Measurements from ENCODE around the gene ECM2. TPM values are rescaled to one million over a fixed set of nuclear protein-coding genes. Genes with fewer than 3 reads are reported as not detected.
"Not testable (repeated sequence)": the region's sequence is repeated elsewhere in the genome, so short reads cannot be mapped to it uniquely, and the experiment has no call there.

The ECM2 gene
- total RNA-seq, result 1 to 10 TPM; 1.8 to 3.2 TPM
- polyA plus RNA-seq (2013, experiment 1 of 2), result 0.25 TPM
- polyA plus RNA-seq (2013, experiment 2 of 2), result 0.17 TPM
- long read RNA-seq, experiment 1, result 0 reads
- long read RNA-seq, experiment 2, partial matches to known transcripts, result 2 of 6 reads
- long read RNA-seq, experiment 2, other reads (novel, unspliced or antisense), result 4 of 6 reads
- long read RNA-seq, experiment 3, partial matches to known transcripts, result 0 of 5 reads
- long read RNA-seq, experiment 3, other reads (novel, unspliced or antisense), result 2 of 5 reads
- long read RNA-seq, experiment 4, partial matches to known transcripts, result 0 of 1 reads
- long read RNA-seq, experiment 4, other reads (novel, unspliced or antisense), result 0 of 1 reads

- Mint-ChIP-seq H3K4me1 (peaks cover 29% of the 10 kb centered on the region), H3K9me3 (no peaks in the 10 kb centered on the region), H3K27ac (peak within 1 kb of the TSS; percentile 76), H3K36me3 (ENCODE audit: low read depth) (no peaks in the 10 kb centered on the region), H3K4me3 (peak within 1 kb of the TSS; percentile 19), H3K27me3 (ENCODE audit: insufficient read depth) (no peaks in the 10 kb centered on the region)
- TF ChIP-seq, protein P1, sequence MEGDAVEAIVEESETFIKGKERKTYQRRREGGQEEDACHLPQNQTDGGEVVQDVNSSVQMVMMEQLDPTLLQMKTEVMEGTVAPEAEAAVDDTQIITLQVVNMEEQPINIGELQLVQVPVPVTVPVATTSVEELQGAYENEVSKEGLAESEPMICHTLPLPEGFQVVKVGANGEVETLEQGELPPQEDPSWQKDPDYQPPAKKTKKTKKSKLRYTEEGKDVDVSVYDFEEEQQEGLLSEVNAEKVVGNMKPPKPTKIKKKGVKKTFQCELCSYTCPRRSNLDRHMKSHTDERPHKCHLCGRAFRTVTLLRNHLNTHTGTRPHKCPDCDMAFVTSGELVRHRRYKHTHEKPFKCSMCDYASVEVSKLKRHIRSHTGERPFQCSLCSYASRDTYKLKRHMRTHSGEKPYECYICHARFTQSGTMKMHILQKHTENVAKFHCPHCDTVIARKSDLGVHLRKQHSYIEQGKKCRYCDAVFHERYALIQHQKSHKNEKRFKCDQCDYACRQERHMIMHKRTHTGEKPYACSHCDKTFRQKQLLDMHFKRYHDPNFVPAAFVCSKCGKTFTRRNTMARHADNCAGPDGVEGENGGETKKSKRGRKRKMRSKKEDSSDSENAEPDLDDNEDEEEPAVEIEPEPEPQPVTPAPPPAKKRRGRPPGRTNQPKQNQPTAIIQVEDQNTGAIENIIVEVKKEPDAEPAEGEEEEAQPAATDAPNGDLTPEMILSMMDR (conservative IDR thresholded peaks at IDR 0.05), result no peak
- WGBS, 2 experiments (ENCODE audit: insufficient coverage in 1 of 2, insufficient read length in 1 of 2), result 96 to 100% methylated on average over 2 to 5 of the region's 7 CpGs
- no peaks in the 10 kb centered on the region for H3K9me3 ChIP-seq (ENCODE audit: control insufficient read depth, low read length)
- DNase-seq, result no peak
- no peak within 1 kb of the TSS for H3K27ac ChIP-seq (ENCODE audit: low read depth, low read length)
- H3K9ac ChIP-seq (ENCODE audit: extremely low read depth, low read length, poor library complexity, severe bottlenecking), result peak within 1 kb of the TSS; percentile 62
- no peaks in the 10 kb centered on the region for H3K36me3 ChIP-seq (ENCODE audit: control insufficient read depth, insufficient read depth, low read length)
- H3K4me3 ChIP-seq (ENCODE audit: low read length), result peak within 1 kb of the TSS; percentile 69
- H3K27me3 ChIP-seq (ENCODE audit: control insufficient read depth, insufficient read depth, low read length, poor library complexity, severe bottlenecking), result no peaks in the 10 kb centered on the region
- H3K4me1 ChIP-seq (ENCODE audit: control insufficient read depth, insufficient read depth, low read length), result no peaks in the 10 kb centered on the region
These were observed at the start of gene ECM2 for GRCh38 chr9:92535940-92536850. TSS of gene ECM2 (minus strand) at chr9:92535990. CDS start at chr9:92522866, 13,124 bp downstream.

DNA sequence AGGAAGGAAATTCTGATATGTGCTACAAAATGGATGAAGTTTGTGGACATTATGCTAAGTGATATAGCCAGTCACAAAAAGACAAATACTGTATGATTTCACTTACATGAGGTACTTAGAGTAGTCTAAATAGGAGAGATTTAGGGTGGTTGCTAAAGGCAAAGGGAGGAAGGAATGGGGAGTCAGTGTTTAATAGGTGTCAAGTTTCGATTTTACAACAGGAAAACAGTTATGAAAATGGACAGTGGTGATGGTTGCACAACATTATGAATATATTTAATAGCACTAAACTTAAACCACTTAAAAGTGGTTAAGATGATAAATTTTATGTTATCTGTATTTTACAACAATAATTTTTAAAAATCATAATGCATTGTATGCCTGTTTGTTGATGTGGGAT is 40.4 kb upstream of the ECM2 start:
- Histone ChIP-seq H3K36me3 (ENCODE audit: control insufficient read depth, insufficient read depth, low read length) (no peaks in the 10 kb centered on the region), H3K4me3 (ENCODE audit: low read length) (no peak overlapping the region), H3K9me3 (ENCODE audit: control insufficient read depth, low read length) (no peaks in the 10 kb centered on the region), H3K9ac (ENCODE audit: extremely low read depth, low read length, poor library complexity, severe bottlenecking) (no peak overlapping the region), H3K4me1 (ENCODE audit: control insufficient read depth, insufficient read depth, low read length) (no peaks in the 10 kb centered on the region), H3K27me3 (ENCODE audit: control insufficient read depth, insufficient read depth, low read length, poor library complexity, severe bottlenecking) (no peaks in the 10 kb centered on the region), H3K27ac (ENCODE audit: low read depth, low read length) (no peak overlapping the region)
- H3K36me3 Mint-ChIP-seq (ENCODE audit: low read depth), result peaks cover 2% of the 10 kb centered on the region
- TF ChIP-seq, protein P1 (conservative IDR thresholded peaks at IDR 0.05), result no peak
- no peak overlapping the region for H3K4me3 Mint-ChIP-seq
- no peak for DNase-seq
- peaks cover 2% of the 10 kb centered on the region for H3K27me3 Mint-ChIP-seq (ENCODE audit: insufficient read depth)
- H3K9me3 Mint-ChIP-seq, result peaks cover 22% of the 10 kb centered on the region
- 67% methylated on average over 1 of the region's 1 CpG; no CpG with 5 or more reads in 1 of the 2 experiments for WGBS, 2 experiments (ENCODE audit: insufficient coverage in 1 of 2, insufficient read length in 1 of 2)
- no peak overlapping the region for H3K27ac Mint-ChIP-seq
- no peaks in the 10 kb centered on the region for H3K4me1 Mint-ChIP-seq

DNA sequence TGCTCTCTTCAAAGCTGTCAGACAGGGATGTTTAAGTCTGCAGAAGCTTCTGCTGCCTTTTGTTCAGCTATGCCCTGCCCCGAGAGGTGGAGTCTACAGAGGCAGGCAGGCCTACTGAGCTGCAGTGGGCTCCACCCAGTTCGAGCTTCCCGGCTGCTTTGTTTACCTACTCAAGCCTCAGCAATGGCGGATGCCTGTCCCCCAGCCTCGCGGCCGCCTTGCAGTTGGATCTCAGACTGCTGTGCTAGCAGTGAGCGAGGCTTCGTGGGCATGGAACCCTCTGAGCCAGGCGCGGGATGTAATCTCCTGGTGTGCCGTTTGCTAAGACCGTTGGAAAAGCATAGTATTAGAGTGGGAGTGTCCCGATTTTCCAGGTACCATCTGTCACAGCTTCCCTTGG is 37.8 kb upstream of the ECM2 start:
- not testable (repeated sequence) for H3K36me3 Mint-ChIP-seq (ENCODE audit: low read depth); H3K4me1 ChIP-seq (ENCODE audit: control insufficient read depth, insufficient read depth, low read length); H3K27ac Mint-ChIP-seq; H3K9ac ChIP-seq (ENCODE audit: extremely low read depth, low read length, poor library complexity, severe bottlenecking); H3K9me3 ChIP-seq (ENCODE audit: control insufficient read depth, low read length); DNase-seq; H3K27me3 Mint-ChIP-seq (ENCODE audit: insufficient read depth); H3K27me3 ChIP-seq (ENCODE audit: control insufficient read depth, insufficient read depth, low read length, poor library complexity, severe bottlenecking); H3K4me3 ChIP-seq (ENCODE audit: low read length); H3K4me3 Mint-ChIP-seq; H3K4me1 Mint-ChIP-seq; H3K27ac ChIP-seq (ENCODE audit: low read depth, low read length); H3K36me3 ChIP-seq (ENCODE audit: control insufficient read depth, insufficient read depth, low read length)
- 92 to 95% methylated on average over 11 to 14 of the region's 14 CpGs for WGBS, 2 experiments (ENCODE audit: insufficient coverage in 1 of 2, insufficient read length in 1 of 2)
- H3K9me3 Mint-ChIP-seq, result peaks cover 22% of the 10 kb centered on the region

- WGBS, 2 experiments (ENCODE audit: insufficient coverage in 1 of 2, insufficient read length in 1 of 2), result 97% methylated on average over 2 of the region's 2 CpGs; no CpG with 5 or more reads in 1 of the 2 experiments
These were observed 36.1 kb upstream of the ECM2 start for GRCh38 chr9:92571871-92572270.

More at GRCh38 chr9:92571871-92572270, 36.1 kb upstream of the ECM2 start:
- H3K9me3 Mint-ChIP-seq, result peaks cover 21% of the 10 kb centered on the region
- H3K27ac Mint-ChIP-seq; H3K36me3 ChIP-seq (ENCODE audit: control insufficient read depth, insufficient read depth, low read length); H3K27me3 ChIP-seq (ENCODE audit: control insufficient read depth, insufficient read depth, low read length, poor library complexity, severe bottlenecking); H3K27ac ChIP-seq (ENCODE audit: low read depth, low read length); H3K4me1 Mint-ChIP-seq; H3K9ac ChIP-seq (ENCODE audit: extremely low read depth, low read length, poor library complexity, severe bottlenecking); DNase-seq; H3K4me1 ChIP-seq (ENCODE audit: control insufficient read depth, insufficient read depth, low read length); H3K4me3 Mint-ChIP-seq; H3K9me3 ChIP-seq (ENCODE audit: control insufficient read depth, low read length); H3K27me3 Mint-ChIP-seq (ENCODE audit: insufficient read depth); H3K36me3 Mint-ChIP-seq (ENCODE audit: low read depth); H3K4me3 ChIP-seq (ENCODE audit: low read length): not testable (repeated sequence)
